ENCODE results near the gene HAUS7. TPM values are rescaled to one million over a fixed set of nuclear protein-coding genes. Genes with fewer than 3 reads are reported as not detected.

HAUS7 gene
- total RNA-seq, 1 donor from 2014 or later = 13.1 TPM

GRCh38 chrX:153457136-153457825 is 13.1 kb downstream of the HAUS7 start:
- Histone ChIP-seq H4K20me1 (ENCODE audit: low read depth) (no peaks in the 10 kb centered on the region), H2AFZ (replicated peaks) (no peak overlapping the region), H3K27ac (no peak overlapping the region), H3K4me1 (no peaks in the 10 kb centered on the region), H3K79me2 (ENCODE audit: low read depth) (no peaks in the 10 kb centered on the region), H3K27me3 (no peaks in the 10 kb centered on the region), H3K9ac (no peak overlapping the region), H3K4me2 (no peak overlapping the region), H3K9me3 (ENCODE audit: low read depth) (no peaks in the 10 kb centered on the region), H3F3A (ENCODE audit: low read depth) (no peaks in the 10 kb centered on the region), H3K36me3 (no peaks in the 10 kb centered on the region), H3K4me3 (no peak overlapping the region)
- Mint-ChIP-seq H3K9me3 (peaks cover 14% of the 10 kb centered on the region), H3K4me3 (no peak overlapping the region), H3K36me3 (peaks cover 8% of the 10 kb centered on the region), H3K27me3 (ENCODE audit: insufficient read depth, low read depth) (peaks cover 2% of the 10 kb centered on the region), H3K4me1 (no peaks in the 10 kb centered on the region), H3K27ac (no peak overlapping the region)
- DNase-seq (ENCODE audit: low spot score) = no peak
- TF ChIP-seq CTCF (IDR thresholded peaks at IDR 0.05) (no peak), EZH2 (IDR thresholded peaks at IDR 0.05) (no peak), EZH2phosphoT487 (IDR thresholded peaks at IDR 0.05) (no peak)

DNA sequence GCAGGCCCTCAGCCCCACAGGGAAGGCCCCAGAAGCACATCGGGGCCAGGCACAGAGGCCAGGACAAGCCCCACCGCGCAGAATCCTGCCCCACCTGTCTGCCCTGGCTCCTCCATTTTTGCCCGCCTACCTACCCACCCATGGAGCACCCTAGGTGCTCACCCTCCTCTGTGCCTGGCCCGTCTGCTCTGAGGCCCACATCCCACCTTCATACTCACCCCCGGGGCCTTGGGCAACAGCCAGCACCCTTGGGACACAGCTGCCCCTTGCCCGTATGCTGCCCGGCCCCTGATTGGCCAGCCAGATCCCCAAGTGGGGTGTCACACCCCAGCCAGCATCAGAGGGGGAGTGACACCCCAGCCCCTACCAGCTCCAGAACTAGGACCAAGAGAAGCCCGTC is 13.7 kb downstream of the HAUS7 start:
- H3K4me1 Mint-ChIP-seq = no peaks in the 10 kb centered on the region
- peaks cover 6% of the 10 kb centered on the region for H3K36me3 Mint-ChIP-seq

GRCh38 chrX:153456161-153456560 is 14.2 kb downstream of the HAUS7 start:
- no peak overlapping the region for H2AFZ ChIP-seq (replicated peaks)
- H3K9me3 ChIP-seq (ENCODE audit: low read depth) = no peaks in the 10 kb centered on the region
- no peak for TF ChIP-seq EZH2 (IDR thresholded peaks at IDR 0.05)
- no peak for TF ChIP-seq CTCF (IDR thresholded peaks at IDR 0.05)
- TF ChIP-seq EZH2phosphoT487 (IDR thresholded peaks at IDR 0.05) = no peak
- no peaks in the 10 kb centered on the region for H3K4me1 ChIP-seq
- peaks cover 2% of the 10 kb centered on the region for H3K27me3 Mint-ChIP-seq (ENCODE audit: insufficient read depth, low read depth)
- H3K4me3 ChIP-seq = no peak overlapping the region
- no peaks in the 10 kb centered on the region for H3K79me2 ChIP-seq (ENCODE audit: low read depth)
- H3K27ac Mint-ChIP-seq = no peak overlapping the region
- no peaks in the 10 kb centered on the region for H3K4me1 Mint-ChIP-seq
- H3F3A ChIP-seq (ENCODE audit: low read depth) = no peaks in the 10 kb centered on the region
- no peak overlapping the region for H3K27ac ChIP-seq
- H3K36me3 Mint-ChIP-seq = peaks cover 6% of the 10 kb centered on the region
- H3K4me2 ChIP-seq = no peak overlapping the region
- no peak for DNase-seq (ENCODE audit: low spot score)
- H3K9me3 Mint-ChIP-seq = peaks cover 9% of the 10 kb centered on the region
- H4K20me1 ChIP-seq (ENCODE audit: low read depth) = no peaks in the 10 kb centered on the region
- no peaks in the 10 kb centered on the region for H3K27me3 ChIP-seq
- no peak overlapping the region for H3K4me3 Mint-ChIP-seq
- no peaks in the 10 kb centered on the region for H3K36me3 ChIP-seq
- H3K9ac ChIP-seq = no peak overlapping the region

More for the DNA sequence above, 13.7 kb downstream of the HAUS7 start:
- Mint-ChIP-seq H3K4me3 (no peak overlapping the region), H3K9me3 (peaks cover 12% of the 10 kb centered on the region), H3K27me3 (ENCODE audit: insufficient read depth, low read depth) (peaks cover 2% of the 10 kb centered on the region), H3K27ac (no peak overlapping the region)
- Histone ChIP-seq H3K27ac (no peak overlapping the region), H3K27me3 (no peaks in the 10 kb centered on the region), H3K4me2 (no peak overlapping the region), H3K9me3 (ENCODE audit: low read depth) (no peaks in the 10 kb centered on the region), H4K20me1 (ENCODE audit: low read depth) (no peaks in the 10 kb centered on the region), H3K9ac (no peak overlapping the region), H3K4me1 (no peaks in the 10 kb centered on the region), H3K79me2 (ENCODE audit: low read depth) (no peaks in the 10 kb centered on the region), H3K4me3 (no peak overlapping the region), H2AFZ (replicated peaks) (no peak overlapping the region), H3F3A (ENCODE audit: low read depth) (no peaks in the 10 kb centered on the region), H3K36me3 (no peaks in the 10 kb centered on the region)
- DNase-seq (ENCODE audit: low spot score) = no peak
- no peak for TF ChIP-seq CTCF (IDR thresholded peaks at IDR 0.05)
- no peak for TF ChIP-seq EZH2phosphoT487 (IDR thresholded peaks at IDR 0.05)
- no peak for TF ChIP-seq EZH2 (IDR thresholded peaks at IDR 0.05)
